GM12801 (cell line): ENCODE data around the gene KRABD2.

Source experiments
- CTCF ChIP-seq: IDR thresholded peaks from one replicate; pipeline ENCODE4 v1.5.1; 2011; ENCODE audit warnings: control low read depth; ENCODE audit not compliant: insufficient read length; ENCODE audit errors: extremely low read depth

The KRABD2 gene

GRCh38 chr17:8402921-8403536 is 26.5 kb upstream of the KRABD2 start:
- no peak for TF ChIP-seq CTCF

- no peak for TF ChIP-seq CTCF
Measured at GRCh38 chr17:8401107-8401506, 24.6 kb upstream of the KRABD2 start.

GRCh38 chr17:8398980-8399379 is 22.5 kb upstream of the KRABD2 start:
- no peak for TF ChIP-seq CTCF

- TF ChIP-seq CTCF = no peak
Measured at GRCh38 chr17:8397636-8398035, 21.1 kb upstream of the KRABD2 start, which contains the start of gene RNF222. RNF222 (minus strand) TSS chr17:8397827; CDS start chr17:8393461, 4,366 bp downstream.

- no peak for TF ChIP-seq CTCF
Measured at GRCh38 chr17:8393470-8394231, 17.1 kb upstream of the KRABD2 start.

- TF ChIP-seq CTCF = no peak
Measured at GRCh38 chr17:8392674-8393469, 16.4 kb upstream of the KRABD2 start.

GRCh38 chr17:8392274-8392673 is 15.8 kb upstream of the KRABD2 start:
- no peak for TF ChIP-seq CTCF
